ENCODE measurements around the gene DOCK6.

DOCK6 gene

DNA sequence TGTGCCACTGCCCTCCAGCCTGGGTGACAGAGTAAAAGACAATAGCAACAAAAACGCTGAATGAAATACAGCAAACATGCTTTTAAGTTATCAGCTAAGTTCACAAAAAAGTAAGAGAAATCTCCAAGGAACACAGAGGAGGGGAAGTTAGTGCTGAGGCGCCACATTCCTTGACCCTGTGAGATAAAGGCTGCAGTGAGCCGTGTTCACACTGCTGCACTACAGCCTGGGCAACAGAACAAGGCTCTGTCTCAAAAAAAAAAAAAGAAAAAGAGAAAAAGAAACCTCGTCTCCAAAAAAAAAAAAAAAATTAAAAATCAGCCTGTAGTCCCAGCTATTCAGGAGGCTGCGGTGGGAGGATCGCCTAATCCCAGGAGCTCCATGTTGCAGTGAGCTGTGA is 16.3 kb upstream of the DOCK6 start:
- DNase-seq (ENCODE audit: low spot score): no peak

- no peak for DNase-seq (ENCODE audit: low spot score)
These were observed 12.3 kb upstream of the DOCK6 start for GRCh38 chr19:11274533-11275086.

GRCh38 chr19:11273989-11274388 is 11.7 kb upstream of the DOCK6 start:
- no peak for DNase-seq (ENCODE audit: low spot score)

- DNase-seq (ENCODE audit: low spot score): no peak
These were observed 11.0 kb upstream of the DOCK6 start for GRCh38 chr19:11273296-11273695.

DNA sequence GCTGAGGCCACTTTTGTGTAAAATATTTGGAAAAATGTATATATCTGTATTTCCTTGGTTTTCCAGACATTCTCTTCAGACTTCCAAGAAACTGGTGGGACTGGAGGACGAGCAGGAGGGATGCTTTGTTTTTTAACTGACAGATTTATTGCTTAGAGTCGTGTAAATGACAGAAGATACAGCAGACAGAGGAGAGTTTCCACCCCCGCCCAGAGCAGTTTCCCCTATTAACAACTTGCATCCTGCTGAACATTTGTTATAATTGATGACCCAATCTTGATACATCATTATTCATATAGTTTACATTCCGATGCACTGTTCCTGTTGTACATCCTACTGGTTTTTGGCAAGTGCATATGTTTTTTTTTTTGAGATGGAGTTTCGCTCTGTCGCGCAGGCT is 7.1 kb upstream of the DOCK6 start:
- DNase-seq (ENCODE audit: low spot score): no peak

- no peak for DNase-seq (ENCODE audit: low spot score)
These were observed 6.5 kb upstream of the DOCK6 start for GRCh38 chr19:11268783-11269267.

- no peak for DNase-seq (ENCODE audit: low spot score)
These were observed 5.2 kb upstream of the DOCK6 start for GRCh38 chr19:11267316-11268085.

DNA sequence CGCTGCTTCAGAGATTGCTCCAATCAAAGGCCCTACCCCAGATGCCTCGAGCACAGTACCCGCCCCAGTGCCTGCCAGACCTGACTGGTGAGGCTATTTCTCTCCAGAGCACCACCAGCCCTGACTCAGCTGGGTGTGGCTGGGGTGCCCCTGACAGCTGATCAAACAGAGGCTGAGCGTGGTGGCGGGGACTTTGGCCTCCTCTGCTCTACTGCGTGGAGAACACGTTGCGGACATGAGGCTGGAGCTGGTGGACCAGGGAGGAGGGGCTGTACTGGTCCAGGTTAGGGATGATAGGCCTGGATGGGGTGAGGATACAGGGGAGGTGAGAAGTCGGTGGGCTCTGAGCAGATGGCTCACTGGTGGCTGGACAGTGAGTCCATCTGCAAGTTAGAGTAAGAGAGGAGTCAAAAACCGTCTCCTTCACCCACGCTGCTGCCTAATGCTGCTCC is 3.5 kb upstream of the DOCK6 start:
- no peak for DNase-seq (ENCODE audit: low spot score)

DNA sequence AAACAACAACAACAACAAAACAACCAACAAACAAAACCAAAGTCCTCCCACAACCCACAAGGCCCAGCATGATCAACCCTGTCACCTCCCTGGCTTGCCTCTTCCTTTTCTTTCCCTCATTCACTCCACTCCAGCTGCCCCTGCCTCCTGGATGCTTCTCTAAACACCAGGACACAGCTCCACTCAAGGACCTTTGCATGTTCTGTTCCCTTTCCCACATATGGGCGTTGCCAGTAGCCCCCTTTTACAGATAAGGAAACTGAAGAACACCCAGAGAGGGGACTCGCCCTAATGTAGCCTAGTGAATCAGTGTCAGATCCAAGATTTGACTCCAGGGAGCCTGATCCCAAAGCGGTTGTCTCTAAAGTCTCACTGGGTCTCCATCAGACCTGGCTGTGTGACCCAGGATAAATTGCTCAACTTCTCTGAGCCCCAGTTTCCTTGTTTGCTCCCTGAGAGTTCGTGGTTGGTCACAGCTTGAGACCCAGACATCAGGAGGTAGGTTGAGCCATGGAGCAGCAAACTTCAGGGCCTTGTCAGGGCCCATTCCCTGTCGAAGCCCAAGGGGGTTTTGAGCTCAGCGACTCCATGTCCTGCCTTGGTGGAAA is 3.0 kb upstream of the DOCK6 start:
- no peak for DNase-seq (ENCODE audit: low spot score)

DNA sequence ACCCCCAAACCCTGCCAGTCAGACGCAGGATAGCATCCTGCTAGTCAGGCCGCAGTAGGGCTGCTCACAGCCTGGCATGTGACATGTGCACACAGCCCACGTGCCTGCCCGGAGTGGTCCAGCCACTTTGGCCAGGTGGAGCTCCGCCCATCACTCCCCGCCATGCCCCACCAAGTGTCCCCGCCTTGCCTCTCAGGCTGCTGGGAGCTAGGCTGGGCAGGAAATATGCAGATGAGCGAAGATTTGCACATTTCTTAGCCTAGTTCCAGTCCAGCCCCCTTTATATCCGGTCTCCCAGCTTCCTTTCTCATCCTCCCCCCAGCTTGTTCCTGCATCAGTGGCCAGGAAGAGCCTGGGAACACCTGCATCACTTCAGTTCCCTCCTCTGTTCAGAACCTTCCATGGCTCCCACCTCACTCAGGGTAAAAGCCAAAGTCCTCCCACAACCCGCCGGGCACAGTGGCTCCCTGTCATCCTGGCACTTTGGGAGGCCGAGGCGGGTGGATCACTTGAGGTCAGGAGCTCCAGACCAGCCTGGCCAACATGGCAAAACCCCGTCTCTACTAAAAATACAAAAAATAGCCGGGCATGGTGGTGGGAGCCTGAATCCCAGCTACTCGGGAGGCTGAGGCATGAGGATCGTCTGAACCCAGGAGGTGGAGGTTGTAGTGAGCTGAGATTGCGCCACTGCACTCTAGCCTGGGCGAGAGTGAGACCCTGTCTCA is 2.3 kb upstream of the DOCK6 start:
- no peak for DNase-seq (ENCODE audit: low spot score)

DNA sequence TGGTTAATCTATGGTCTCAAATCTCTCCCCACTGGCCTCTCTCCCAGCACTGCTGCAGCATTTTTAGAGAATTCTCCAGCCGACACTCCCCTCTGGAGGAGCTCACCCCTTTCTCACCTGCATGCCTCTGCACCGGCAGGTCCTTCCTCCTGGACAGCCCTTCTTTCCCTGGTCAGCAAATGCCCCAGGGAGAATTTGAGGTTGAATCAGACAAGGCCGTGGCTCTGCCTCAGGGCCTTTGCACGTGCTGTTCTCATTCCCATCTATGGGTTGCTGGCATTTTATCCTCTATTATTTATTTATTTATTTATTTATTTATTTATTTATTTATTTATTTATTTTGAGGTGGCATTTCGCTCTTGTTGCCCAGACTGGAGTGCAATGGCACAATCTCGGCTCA is 1.4 kb upstream of the DOCK6 start:
- DNase-seq (ENCODE audit: low spot score): no peak

GRCh38 chr19:11261431-11261970 is 823 bp downstream of the DOCK6 start:
- DNase-seq (ENCODE audit: low spot score): no peak

GRCh38 chr19:11260996-11261395 is 1.3 kb downstream of the DOCK6 start:
- DNase-seq (ENCODE audit: low spot score): no peak

DNA sequence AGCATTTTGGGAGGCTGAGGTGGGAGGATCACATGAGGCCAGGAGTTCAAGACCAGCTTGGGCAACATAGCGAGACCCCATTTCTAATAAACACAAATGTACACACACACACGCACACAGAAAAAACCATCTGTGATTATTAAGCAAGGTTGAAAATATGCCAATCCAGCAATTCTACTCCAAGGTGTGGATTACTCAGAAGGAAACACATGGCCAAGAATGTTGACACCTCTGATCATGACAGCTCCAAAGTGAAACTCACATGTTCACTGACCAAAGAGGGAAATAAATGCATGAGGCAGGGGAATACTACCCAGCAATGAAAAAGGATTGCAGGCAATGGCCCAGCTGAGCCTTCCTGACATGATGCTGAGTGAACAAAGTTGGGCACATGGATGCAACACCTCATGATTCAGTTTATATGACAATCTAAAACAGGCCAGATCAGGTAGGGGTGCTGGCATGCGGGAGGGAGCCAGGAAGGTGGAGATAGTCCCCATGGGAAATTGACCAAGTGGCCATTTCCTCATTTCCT is 4.4 kb downstream of the DOCK6 start:
- no peak for DNase-seq (ENCODE audit: low spot score)

DNA sequence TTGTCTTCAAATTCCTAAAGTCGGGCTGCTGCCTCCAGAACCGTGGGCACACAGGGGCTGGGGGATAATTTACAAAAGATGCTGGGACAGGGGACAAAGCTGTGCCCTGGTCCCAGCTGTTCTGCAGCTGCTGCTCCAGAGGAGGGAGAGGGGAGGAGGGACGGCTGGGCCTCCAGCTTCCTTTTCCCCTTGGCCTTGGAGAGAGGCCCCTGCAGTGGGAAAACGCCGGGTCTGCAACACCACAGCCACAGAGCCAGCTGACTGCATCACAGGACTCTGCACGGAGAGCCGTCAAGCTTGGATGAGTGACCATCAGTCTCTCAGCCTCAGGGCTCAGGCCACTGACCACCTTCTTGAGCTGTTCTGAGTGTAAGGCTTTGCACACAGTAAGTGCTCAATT is 6.1 kb downstream of the DOCK6 start:
- no peak for DNase-seq (ENCODE audit: low spot score)

GRCh38 chr19:11254666-11255065 is 7.7 kb downstream of the DOCK6 start:
- DNase-seq (ENCODE audit: low spot score): no peak

DNA sequence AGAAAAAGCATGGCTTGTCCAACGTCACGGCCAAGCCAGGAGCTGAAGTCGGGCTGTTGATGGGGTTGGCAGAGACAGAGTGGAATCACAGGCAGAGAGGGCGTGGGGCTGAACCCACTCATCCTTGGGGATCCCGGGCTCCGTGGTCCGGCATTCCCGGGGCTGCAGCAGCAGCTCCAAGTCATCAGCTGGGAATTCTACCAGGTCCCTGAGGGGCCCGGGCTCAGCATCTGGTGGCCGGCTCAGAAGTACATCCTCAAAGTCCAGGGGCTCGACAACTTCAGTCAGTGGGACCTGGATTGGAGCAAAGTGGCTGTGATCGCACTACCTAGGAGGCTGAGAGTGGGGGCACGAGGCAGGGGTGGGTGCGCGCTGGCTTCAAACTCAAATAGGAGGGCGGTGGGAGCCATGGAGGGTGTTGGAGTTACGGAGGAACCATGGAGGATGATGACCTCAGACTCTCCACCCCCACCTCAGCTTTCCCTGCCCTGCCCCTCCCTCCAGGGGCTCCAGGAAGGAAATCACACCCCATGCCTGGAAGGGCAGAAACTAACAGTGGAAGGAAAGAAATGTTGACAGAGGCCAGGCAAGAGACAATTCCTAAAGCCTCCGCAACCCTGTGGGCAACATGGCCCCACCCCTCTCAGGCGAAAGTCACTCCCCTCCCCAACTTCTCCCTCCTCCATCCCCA is 9.5 kb downstream of the DOCK6 start:
- no peak for DNase-seq (ENCODE audit: low spot score)

- no peak for DNase-seq (ENCODE audit: low spot score)
These were observed 10.5 kb downstream of the DOCK6 start for GRCh38 chr19:11251650-11252314.

DNA sequence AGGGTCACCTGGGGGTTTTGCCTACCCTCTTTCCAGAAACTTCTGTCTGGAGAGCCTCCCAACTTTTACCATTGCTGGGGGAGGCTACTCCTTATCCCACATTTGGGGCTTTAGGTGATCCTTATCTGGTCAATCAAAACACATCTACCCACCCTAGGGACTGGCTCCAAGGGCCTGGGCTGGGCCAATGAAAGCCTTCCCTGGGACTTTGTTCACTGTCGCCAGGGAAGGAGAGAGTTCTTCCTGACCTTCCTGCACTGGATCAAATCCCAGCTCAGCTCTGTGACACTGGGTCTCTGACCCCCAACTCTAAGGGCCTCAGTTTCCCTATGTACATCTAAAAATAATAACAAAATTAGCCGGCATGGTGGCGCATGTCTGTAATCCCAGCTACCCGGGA is 11.1 kb downstream of the DOCK6 start:
- no peak for DNase-seq (ENCODE audit: low spot score)

GRCh38 chr19:11248852-11249251 is 13.5 kb downstream of the DOCK6 start:
- DNase-seq (ENCODE audit: low spot score): no peak

GRCh38 chr19:11247934-11248333 is 14.4 kb downstream of the DOCK6 start:
- DNase-seq (ENCODE audit: low spot score): no peak
